HUES48 (cell line): Measurements from ENCODE around the gene DSC2.
A peak's percentile ranks its signal among the peaks of the same experiment; 100 is the strongest.

Experiments
- H3K27ac ChIP-seq: one replicate; pipeline ENCODE4 v1.7.0; 2013; ENCODE audit warnings: low read depth, low read length, inconsistent platforms
- H3K27me3 ChIP-seq: 2 replicates; pipeline ENCODE4 v1.6.1; 2013; ENCODE audit warnings: mild to moderate bottlenecking, low read length; ENCODE audit not compliant: control insufficient read depth, insufficient read depth
- H3K36me3 ChIP-seq: 2 replicates; pipeline ENCODE4 v1.6.1; 2013; ENCODE audit warnings: low read length; ENCODE audit not compliant: control insufficient read depth, insufficient read depth
- H3K4me1 ChIP-seq: 2 replicates; pipeline ENCODE4 v1.6.1; 2013; ENCODE audit warnings: mild to moderate bottlenecking, low read length; ENCODE audit not compliant: control insufficient read depth, insufficient read depth
- H3K4me3 ChIP-seq: 2 replicates; pipeline ENCODE4 v1.5.1; 2013; ENCODE audit warnings: mild to moderate bottlenecking, low read depth, low read length
- H3K9ac ChIP-seq: 2 replicates; pipeline ENCODE4 v1.6.1; 2013; ENCODE audit warnings: mild to moderate bottlenecking, low read depth, low read length, moderate library complexity
- H3K9me3 ChIP-seq: 2 replicates; pipeline ENCODE4 v1.6.1; 2013; ENCODE audit warnings: low read length; ENCODE audit not compliant: control insufficient read depth, insufficient read depth

Gene DSC2

GRCh38 chr18:31097666-31098065 lies 4.6 kb downstream of the DSC2 start:
- Histone ChIP-seq H3K27ac (no peak overlapping the region), H3K9ac (no peak overlapping the region), H3K4me1 (peaks cover 11% of the 10 kb centered on the region), H3K9me3 (no peaks in the 10 kb centered on the region), H3K36me3 (peaks cover 7% of the 10 kb centered on the region), H3K27me3 (no peaks in the 10 kb centered on the region), H3K4me3 (no peak overlapping the region)

DNA sequence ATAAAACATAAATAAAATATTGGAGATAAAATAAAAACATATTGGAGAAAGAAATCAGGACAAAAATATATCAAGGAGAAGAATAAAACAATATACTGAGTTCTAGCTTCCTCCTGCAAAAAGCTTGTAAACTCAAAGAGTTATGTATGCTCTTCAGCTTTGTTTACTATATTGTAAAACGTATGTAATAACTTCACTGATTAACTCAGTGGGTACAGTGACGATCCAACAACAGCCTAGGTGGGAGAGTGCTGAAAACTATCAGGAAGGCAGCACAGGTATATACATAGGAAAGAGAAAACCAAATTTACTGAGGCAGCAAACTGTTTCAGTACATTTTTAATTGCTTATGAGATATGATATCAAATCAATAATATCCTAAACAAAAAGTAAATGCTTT lies 8.3 kb downstream of the DSC2 start:
- Histone ChIP-seq H3K9me3 (no peaks in the 10 kb centered on the region), H3K4me3 (no peak overlapping the region), H3K9ac (no peak overlapping the region), H3K4me1 (no peaks in the 10 kb centered on the region), H3K27ac (no peak overlapping the region), H3K36me3 (peaks cover 43% of the 10 kb centered on the region), H3K27me3 (no peaks in the 10 kb centered on the region)

DNA sequence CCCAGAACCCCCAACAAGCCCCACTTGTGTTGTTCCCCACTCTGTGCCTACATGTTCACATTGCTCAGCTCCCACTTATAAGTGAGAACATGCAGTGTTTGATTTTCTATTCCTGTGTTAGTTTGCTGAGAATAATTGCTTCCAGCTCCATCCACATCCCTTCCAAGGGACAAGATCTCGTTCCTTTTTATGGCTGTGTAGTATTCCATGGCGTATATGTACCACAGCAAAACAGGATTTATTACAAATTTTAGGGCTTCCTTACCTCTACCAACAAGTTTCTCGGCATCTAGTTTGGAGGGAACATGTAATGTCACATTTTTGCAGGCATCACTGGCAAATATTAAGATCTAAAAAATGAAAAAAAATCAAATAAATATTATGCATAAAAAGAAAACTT lies 8.9 kb downstream of the DSC2 start:
- Histone ChIP-seq H3K9ac (no peak overlapping the region), H3K27me3 (no peaks in the 10 kb centered on the region), H3K27ac (no peak overlapping the region)

GRCh38 chr18:31091350-31091749 lies 10.9 kb downstream of the DSC2 start:
- Histone ChIP-seq H3K36me3 (peaks cover 65% of the 10 kb centered on the region), H3K27me3 (no peaks in the 10 kb centered on the region), H3K9ac (no peak overlapping the region), H3K9me3 (no peaks in the 10 kb centered on the region), H3K4me3 (no peak overlapping the region), H3K27ac (no peak overlapping the region), H3K4me1 (no peaks in the 10 kb centered on the region)

More for the DNA sequence above, 8.9 kb downstream of the DSC2 start:
- no peaks in the 10 kb centered on the region for H3K9me3 ChIP-seq
- H3K4me1 ChIP-seq, result no peaks in the 10 kb centered on the region
- no peak overlapping the region for H3K4me3 ChIP-seq
- peaks cover 46% of the 10 kb centered on the region for H3K36me3 ChIP-seq

GRCh38 chr18:31088532-31088931 lies 13.7 kb downstream of the DSC2 start:
- H3K4me3 ChIP-seq, result no peak overlapping the region
- H3K36me3 ChIP-seq, result peaks cover 86% of the 10 kb centered on the region
- H3K9me3 ChIP-seq, result no peaks in the 10 kb centered on the region
- no peaks in the 10 kb centered on the region for H3K27me3 ChIP-seq
- no peak overlapping the region for H3K27ac ChIP-seq
- H3K9ac ChIP-seq, result no peak overlapping the region
- H3K4me1 ChIP-seq, result no peaks in the 10 kb centered on the region

GRCh38 chr18:31079973-31080372 lies 22.2 kb downstream of the DSC2 start:
- Histone ChIP-seq H3K27me3 (no peaks in the 10 kb centered on the region), H3K4me3 (no peak overlapping the region), H3K27ac (no peak overlapping the region), H3K9ac (no peak overlapping the region), H3K4me1 (no peaks in the 10 kb centered on the region), H3K9me3 (no peaks in the 10 kb centered on the region), H3K36me3 (peaks cover 63% of the 10 kb centered on the region)

- Histone ChIP-seq H3K36me3 (peaks cover 72% of the 10 kb centered on the region), H3K4me1 (no peaks in the 10 kb centered on the region), H3K9ac (no peak overlapping the region), H3K4me3 (no peak overlapping the region), H3K27ac (no peak overlapping the region), H3K27me3 (no peaks in the 10 kb centered on the region), H3K9me3 (no peaks in the 10 kb centered on the region)
These were observed 24.3 kb downstream of the DSC2 start for GRCh38 chr18:31077878-31078277.

GRCh38 chr18:31072175-31072574 lies 30.0 kb downstream of the DSC2 start:
- no peak overlapping the region for H3K9ac ChIP-seq
- no peaks in the 10 kb centered on the region for H3K4me1 ChIP-seq

DNA sequence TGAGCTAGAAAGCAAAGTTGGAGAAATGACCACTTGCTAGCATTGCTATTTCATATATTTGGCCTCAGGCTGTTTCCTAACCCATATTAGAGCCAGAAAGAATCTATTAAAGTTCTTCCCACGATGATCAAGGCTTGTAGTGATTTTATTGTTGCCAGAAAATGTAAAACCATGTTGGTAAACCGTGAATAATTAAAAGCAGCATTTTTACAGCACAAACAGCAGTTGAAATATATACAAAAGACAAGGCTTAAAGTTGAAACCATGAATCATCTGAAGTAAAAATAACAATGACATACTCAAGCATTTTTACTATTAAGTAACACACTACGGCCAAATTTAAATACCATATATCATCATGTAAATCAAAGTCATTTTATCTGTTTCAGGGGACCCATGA lies 32.0 kb downstream of the DSC2 start:
- Histone ChIP-seq H3K4me1 (no peaks in the 10 kb centered on the region), H3K9me3 (no peaks in the 10 kb centered on the region), H3K4me3 (no peak overlapping the region), H3K9ac (no peak overlapping the region), H3K27me3 (no peaks in the 10 kb centered on the region), H3K36me3 (peaks cover 71% of the 10 kb centered on the region), H3K27ac (peak overlapping the region; percentile 10)

More at GRCh38 chr18:31072175-31072574, 30.0 kb downstream of the DSC2 start:
- no peak overlapping the region for H3K27ac ChIP-seq
- H3K4me3 ChIP-seq, result no peak overlapping the region
- no peaks in the 10 kb centered on the region for H3K9me3 ChIP-seq
- H3K27me3 ChIP-seq, result no peaks in the 10 kb centered on the region
- H3K36me3 ChIP-seq, result peaks cover 74% of the 10 kb centered on the region

GRCh38 chr18:31066266-31066665 lies 36.0 kb downstream of the DSC2 start:
- Histone ChIP-seq H3K27me3 (no peaks in the 10 kb centered on the region), H3K9me3 (no peaks in the 10 kb centered on the region), H3K4me1 (no peaks in the 10 kb centered on the region), H3K36me3 (peaks cover 40% of the 10 kb centered on the region), H3K9ac (no peak overlapping the region), H3K4me3 (no peak overlapping the region), H3K27ac (no peak overlapping the region)

GRCh38 chr18:31065036-31065773 lies 37.0 kb downstream of the DSC2 start:
- Histone ChIP-seq H3K4me3 (no peak overlapping the region), H3K36me3 (peaks cover 30% of the 10 kb centered on the region), H3K27me3 (no peaks in the 10 kb centered on the region), H3K4me1 (no peaks in the 10 kb centered on the region), H3K9me3 (no peaks in the 10 kb centered on the region), H3K27ac (no peak overlapping the region), H3K9ac (no peak overlapping the region)
